ENCODE measurements around the gene CA12. TPM values are rescaled to one million over a fixed set of nuclear protein-coding genes. Genes with fewer than 3 reads are reported as not detected.

Gene CA12
- total RNA-seq, 1 experiment from 2014 or later: 0.97 TPM

DNA sequence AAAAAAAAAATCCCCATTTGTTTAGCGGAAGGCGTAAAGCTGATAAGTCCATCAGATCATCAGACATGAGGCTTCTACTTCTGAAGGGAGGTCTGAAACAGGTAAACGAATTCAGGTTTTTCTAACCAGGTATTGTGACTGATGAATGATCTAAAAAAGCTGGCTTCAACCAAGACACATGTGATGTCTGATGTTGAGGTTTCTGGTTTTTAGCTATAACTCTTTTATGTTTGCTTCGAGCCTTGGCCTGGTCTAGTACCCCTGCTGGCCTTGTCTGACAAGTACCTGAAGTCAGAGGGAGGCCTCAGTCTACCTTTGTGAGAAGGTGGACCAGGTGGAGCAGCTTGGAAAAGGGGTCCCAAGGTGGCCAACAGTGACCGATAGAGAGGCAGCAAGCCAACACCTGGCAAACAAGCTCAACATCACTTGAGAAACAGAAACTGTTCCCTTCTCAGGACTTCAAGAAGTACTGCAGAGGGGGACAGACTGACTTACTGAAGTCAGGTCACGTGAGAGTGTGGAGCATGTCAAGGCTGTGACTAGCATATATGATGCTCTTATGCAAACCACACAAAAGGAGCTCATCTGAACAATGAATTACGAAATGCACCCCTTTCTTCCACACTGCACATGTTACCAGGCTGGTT, 33.0 kb upstream of the CA12 start:
- Histone ChIP-seq H3K27ac (ENCODE audit: low read depth, low read length, poor library complexity, severe bottlenecking) (no peak overlapping the region), H3K4me3 (ENCODE audit: low read depth, low read length, poor library complexity, severe bottlenecking) (no peak overlapping the region), H3K4me1 (ENCODE audit: insufficient read depth, low read length, poor library complexity, severe bottlenecking) (no peaks in the 10 kb centered on the region), H3K27me3 (replicated peaks; ENCODE audit: insufficient read depth, low read depth, low read length, poor library complexity) (no peaks in the 10 kb centered on the region), H3K36me3 (ENCODE audit: insufficient read depth, low read length, poor library complexity, severe bottlenecking) (no peaks in the 10 kb centered on the region), H3K9me3 (ENCODE audit: low read depth, low read length, poor library complexity, severe bottlenecking) (no peaks in the 10 kb centered on the region)
- BruUV-seq (replicated peaks): no TSS peak
- ChIA-PET POLR2A (ENCODE audit: low non-redundant PET) (no interaction called here), CTCF (no interaction called here)
- DNase-seq (ENCODE audit: low spot score): no peak
- TF ChIP-seq, protein P1, sequence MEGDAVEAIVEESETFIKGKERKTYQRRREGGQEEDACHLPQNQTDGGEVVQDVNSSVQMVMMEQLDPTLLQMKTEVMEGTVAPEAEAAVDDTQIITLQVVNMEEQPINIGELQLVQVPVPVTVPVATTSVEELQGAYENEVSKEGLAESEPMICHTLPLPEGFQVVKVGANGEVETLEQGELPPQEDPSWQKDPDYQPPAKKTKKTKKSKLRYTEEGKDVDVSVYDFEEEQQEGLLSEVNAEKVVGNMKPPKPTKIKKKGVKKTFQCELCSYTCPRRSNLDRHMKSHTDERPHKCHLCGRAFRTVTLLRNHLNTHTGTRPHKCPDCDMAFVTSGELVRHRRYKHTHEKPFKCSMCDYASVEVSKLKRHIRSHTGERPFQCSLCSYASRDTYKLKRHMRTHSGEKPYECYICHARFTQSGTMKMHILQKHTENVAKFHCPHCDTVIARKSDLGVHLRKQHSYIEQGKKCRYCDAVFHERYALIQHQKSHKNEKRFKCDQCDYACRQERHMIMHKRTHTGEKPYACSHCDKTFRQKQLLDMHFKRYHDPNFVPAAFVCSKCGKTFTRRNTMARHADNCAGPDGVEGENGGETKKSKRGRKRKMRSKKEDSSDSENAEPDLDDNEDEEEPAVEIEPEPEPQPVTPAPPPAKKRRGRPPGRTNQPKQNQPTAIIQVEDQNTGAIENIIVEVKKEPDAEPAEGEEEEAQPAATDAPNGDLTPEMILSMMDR (conservative IDR thresholded peaks at IDR 0.05; ENCODE audit: low read depth, low read length): no peak
- no peak for TF ChIP-seq EZH2 (IDR thresholded peaks at IDR 0.05; ENCODE audit: borderline replicate concordance, low read depth, low read length, poor library complexity, severe bottlenecking)
- intact Hi-C loops (cut with micrococcal nuclease; ENCODE audit: unreplicated experiment): no loop called here

DNA sequence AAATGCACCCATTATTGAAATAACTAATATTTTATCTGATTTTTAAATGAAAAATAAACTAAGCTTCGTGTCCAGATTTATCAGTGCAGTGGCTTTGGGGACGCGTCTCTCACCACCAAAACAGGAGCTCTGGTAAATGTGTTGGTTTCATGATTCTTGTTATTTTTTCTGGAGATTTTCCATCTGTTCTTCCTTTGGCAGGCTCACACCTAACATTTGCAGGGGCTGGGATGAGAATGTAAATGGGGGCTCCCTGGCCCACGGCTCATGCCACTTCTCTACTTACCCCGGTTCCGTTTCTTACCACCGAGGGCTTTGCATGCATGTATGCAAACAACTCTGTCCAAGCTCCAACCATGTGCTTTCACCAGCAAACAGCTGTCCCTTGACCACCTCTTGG, 30.9 kb upstream of the CA12 start:
- peaks cover 18% of the 10 kb centered on the region for H3K4me1 ChIP-seq (ENCODE audit: insufficient read depth, low read length, poor library complexity, severe bottlenecking)
- no peaks in the 10 kb centered on the region for H3K27me3 ChIP-seq (replicated peaks; ENCODE audit: insufficient read depth, low read depth, low read length, poor library complexity)
- H3K9me3 ChIP-seq (ENCODE audit: low read depth, low read length, poor library complexity, severe bottlenecking): no peaks in the 10 kb centered on the region
- H3K36me3 ChIP-seq (ENCODE audit: insufficient read depth, low read length, poor library complexity, severe bottlenecking): no peaks in the 10 kb centered on the region
- no TSS peak for BruUV-seq (replicated peaks)
- ChIA-PET CTCF (no interaction called here), POLR2A (ENCODE audit: low non-redundant PET) (no interaction called here)
- TF ChIP-seq, protein P1 (conservative IDR thresholded peaks at IDR 0.05; ENCODE audit: low read depth, low read length): no peak
- TF ChIP-seq EZH2 (IDR thresholded peaks at IDR 0.05; ENCODE audit: borderline replicate concordance, low read depth, low read length, poor library complexity, severe bottlenecking): no peak
- no peak for DNase-seq (ENCODE audit: low spot score)
- intact Hi-C loops (cut with micrococcal nuclease; ENCODE audit: unreplicated experiment): no loop called here
- no peak overlapping the region for H3K27ac ChIP-seq (ENCODE audit: low read depth, low read length, poor library complexity, severe bottlenecking)
- no peak overlapping the region for H3K4me3 ChIP-seq (ENCODE audit: low read depth, low read length, poor library complexity, severe bottlenecking)

DNA sequence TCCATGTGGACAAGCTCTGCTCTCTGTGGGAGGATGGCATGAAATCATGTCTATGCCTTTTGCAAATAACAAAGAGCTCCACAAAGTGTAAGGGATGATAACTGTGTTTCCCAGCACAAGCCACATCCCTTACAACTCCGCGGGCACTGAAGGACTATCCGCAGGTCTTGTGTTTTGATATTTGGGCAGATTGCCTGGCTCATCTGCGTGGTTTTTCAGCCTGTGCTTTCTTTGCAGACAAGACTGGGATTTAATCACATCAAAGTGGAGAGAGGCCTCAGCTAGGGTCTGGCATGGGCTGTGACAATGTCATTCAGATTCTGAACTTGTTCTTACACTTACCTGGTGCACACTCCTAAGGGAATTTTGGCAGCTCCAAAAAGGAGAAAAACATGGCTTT, 30.2 kb upstream of the CA12 start:
- DNase-seq (ENCODE audit: low spot score): no peak
- Histone ChIP-seq H3K4me1 (ENCODE audit: insufficient read depth, low read length, poor library complexity, severe bottlenecking) (peaks cover 24% of the 10 kb centered on the region), H3K9me3 (ENCODE audit: low read depth, low read length, poor library complexity, severe bottlenecking) (no peaks in the 10 kb centered on the region), H3K27me3 (replicated peaks; ENCODE audit: insufficient read depth, low read depth, low read length, poor library complexity) (no peaks in the 10 kb centered on the region), H3K36me3 (ENCODE audit: insufficient read depth, low read length, poor library complexity, severe bottlenecking) (no peaks in the 10 kb centered on the region), H3K4me3 (ENCODE audit: low read depth, low read length, poor library complexity, severe bottlenecking) (no peak overlapping the region), H3K27ac (ENCODE audit: low read depth, low read length, poor library complexity, severe bottlenecking) (no peak overlapping the region)
- POLR2A ChIA-PET (ENCODE audit: low non-redundant PET): no interaction called here
- no TSS peak for BruUV-seq (replicated peaks)
- no peak for TF ChIP-seq EZH2 (IDR thresholded peaks at IDR 0.05; ENCODE audit: borderline replicate concordance, low read depth, low read length, poor library complexity, severe bottlenecking)
- TF ChIP-seq, protein P1 (conservative IDR thresholded peaks at IDR 0.05; ENCODE audit: low read depth, low read length): no peak
- CTCF ChIA-PET: interaction anchor here (1.2 kb wide), 1 partner anchor 9 kb away, joined by 3 read pairs; no protein-coding TSS in a partner anchor
- intact Hi-C loops (cut with micrococcal nuclease; ENCODE audit: unreplicated experiment): no loop called here

Measured in A673 (cell line).